GM18867 (cell line): ENCODE measurements around the gene CA12.

ENCODE experiments used
- ATAC-seq: cut with Tn5 transposase; IDR thresholded peaks from one replicate; pipeline ENCODE4 v1.9.1; 2021; ENCODE audit warnings: mild to moderate bottlenecking, moderate library complexity; ENCODE audit not compliant: unreplicated experiment

Gene CA12

GRCh38 chr15:63313825-63314224, 67.8 kb downstream of the CA12 start:
- no peak for ATAC-seq

- ATAC-seq = no peak
Measured at GRCh38 chr15:63312286-63312685, 69.4 kb downstream of the CA12 start.

- no peak for ATAC-seq
Measured at GRCh38 chr15:63310646-63311045, 71.0 kb downstream of the CA12 start.

- no peak for ATAC-seq
Measured at GRCh38 chr15:63308947-63309346, 72.7 kb downstream of the CA12 start.

- ATAC-seq = no peak
Measured at GRCh38 chr15:63308491-63308890, 73.2 kb downstream of the CA12 start.

- ATAC-seq = no peak
Measured at GRCh38 chr15:63306492-63307073, 75.1 kb downstream of the CA12 start.

GRCh38 chr15:63305260-63305659, 76.4 kb downstream of the CA12 start:
- ATAC-seq = no peak

- ATAC-seq = no peak
Measured at GRCh38 chr15:63301088-63301487, 80.6 kb downstream of the CA12 start.

- ATAC-seq = no peak
Measured at GRCh38 chr15:63299943-63300575, 81.6 kb downstream of the CA12 start.

GRCh38 chr15:63296195-63296594, 85.5 kb downstream of the CA12 start:
- no peak for ATAC-seq

- no peak for ATAC-seq
Measured at GRCh38 chr15:63295341-63295740, 86.3 kb downstream of the CA12 start.

- ATAC-seq = no peak
Measured at GRCh38 chr15:63294359-63294758, 87.3 kb downstream of the CA12 start.

GRCh38 chr15:63292771-63293170, 88.9 kb downstream of the CA12 start:
- no peak for ATAC-seq

GRCh38 chr15:63292241-63292640, 89.4 kb downstream of the CA12 start:
- ATAC-seq = no peak

- ATAC-seq = no peak
Measured at GRCh38 chr15:63291507-63291906, 90.1 kb downstream of the CA12 start.

- no peak for ATAC-seq
Measured at GRCh38 chr15:63288778-63289378, 92.8 kb downstream of the CA12 start.

- ATAC-seq = no peak
Measured at GRCh38 chr15:63288342-63288741, 93.3 kb downstream of the CA12 start.

GRCh38 chr15:63287109-63287508, 94.5 kb downstream of the CA12 start:
- no peak for ATAC-seq

GRCh38 chr15:63284335-63284734, 97.3 kb downstream of the CA12 start:
- ATAC-seq = no peak

- ATAC-seq = no peak
Measured at GRCh38 chr15:63283126-63283525, 98.5 kb downstream of the CA12 start.

- ATAC-seq = no peak
Measured at GRCh38 chr15:63277893-63278456, 103.7 kb downstream of the CA12 start.
